Measurements from ENCODE around the gene OPRL1. TPM values are rescaled to one million over a fixed set of nuclear protein-coding genes. Genes with fewer than 3 reads are reported as not detected.

OPRL1 gene
- polyA plus RNA-seq, 3 donors: 7.0 to 9.0 (median 8.8) TPM

GRCh38 chr20:64057628-64058498 is 22.0 kb upstream of the OPRL1 start:
- H3K27ac Mint-ChIP-seq: no peak overlapping the region
- H3K4me1 Mint-ChIP-seq: peaks cover 26% of the 10 kb centered on the region
- TF ChIP-seq CTCF (IDR thresholded peaks at IDR 0.05): peak; percentile 93
- H3K4me1 ChIP-seq (ENCODE audit: control insufficient read depth in 1 of 2, insufficient read depth in 2 of 2, low read length in 2 of 2): peaks cover 16 to 22% of the 10 kb centered on the region in 2 donors
- DNase-seq: peak; percentile 32 to 50 (median 47)
- 41% methylated on average over 29 of the region's 33 CpGs for WGBS (ENCODE audit: insufficient coverage)
- peaks cover 0 to 3% (median 0%) of the 10 kb centered on the region in 7 donors for H3K9me3 Mint-ChIP-seq
- H3K4me2 ChIP-seq (replicated peaks; ENCODE audit: extremely low read depth, low read length, poor library complexity, severe bottlenecking): peak overlapping the region; percentile 28
- no peak overlapping the region for H3K27ac ChIP-seq (ENCODE audit: low read depth in 1 of 2, low read length in 2 of 2)
- H3K36me3 Mint-ChIP-seq: peaks cover 0 to 3% of the 10 kb centered on the region in 2 donors
- H3K79me2 ChIP-seq (ENCODE audit: insufficient read depth, low read length): no peaks in the 10 kb centered on the region
- no peak overlapping the region for H3K4me3 ChIP-seq (replicated peaks in 1 of 3; ENCODE audit: low read depth in 2 of 3, low read length in 3 of 3)
- no peak overlapping the region for H3K9ac ChIP-seq (ENCODE audit: insufficient read depth, low read length, poor library complexity, severe bottlenecking)
- H3K9me3 ChIP-seq (replicated peaks in 1 of 2; ENCODE audit: control insufficient read depth in 1 of 2, insufficient read depth in 1 of 2, low read length in 2 of 2): no peaks in the 10 kb centered on the region
- peak overlapping the region; percentile 47 to 79 for H3K4me3 Mint-ChIP-seq
- no peaks in the 10 kb centered on the region for H3K36me3 ChIP-seq (replicated peaks in 1 of 2; ENCODE audit: control insufficient read depth in 1 of 2, insufficient read depth in 2 of 2, low read length in 2 of 2)
- peaks cover 0 to 34% of the 10 kb centered on the region in 2 donors for H3K27me3 ChIP-seq (ENCODE audit: control insufficient read depth in 2 of 2, insufficient read depth in 2 of 2, low read length in 2 of 2)
- H4K20me1 ChIP-seq (ENCODE audit: insufficient read depth, low read length): no peaks in the 10 kb centered on the region
- H2AFZ ChIP-seq (ENCODE audit: insufficient read depth, low read depth, low read length, poor library complexity, severe bottlenecking): no peak overlapping the region
- peaks cover 26 to 52% (median 36%) of the 10 kb centered on the region in 3 donors for H3K27me3 Mint-ChIP-seq (ENCODE audit: low read depth in 3 of 3)
- intact Hi-C loops (cut with micrococcal nuclease): no loop called here

- Histone ChIP-seq H3K27me3 (ENCODE audit: control insufficient read depth in 2 of 2, insufficient read depth in 2 of 2, low read length in 2 of 2) (peaks cover 0 to 32% of the 10 kb centered on the region in 2 donors), H3K4me2 (replicated peaks; ENCODE audit: extremely low read depth, low read length, poor library complexity, severe bottlenecking) (no peak overlapping the region), H3K9ac (ENCODE audit: insufficient read depth, low read length, poor library complexity, severe bottlenecking) (no peak overlapping the region), H3K4me3 (replicated peaks in 1 of 3; ENCODE audit: low read depth in 2 of 3, low read length in 3 of 3) (no peak overlapping the region), H3K4me1 (ENCODE audit: control insufficient read depth in 1 of 2, insufficient read depth in 2 of 2, low read length in 2 of 2) (peaks cover 19 to 26% of the 10 kb centered on the region in 2 donors), H3K9me3 (replicated peaks in 1 of 2; ENCODE audit: control insufficient read depth in 1 of 2, insufficient read depth in 1 of 2, low read length in 2 of 2) (no peaks in the 10 kb centered on the region), H3K36me3 (replicated peaks in 1 of 2; ENCODE audit: control insufficient read depth in 1 of 2, insufficient read depth in 2 of 2, low read length in 2 of 2) (no peaks in the 10 kb centered on the region), H3K27ac (ENCODE audit: low read depth in 1 of 2, low read length in 2 of 2) (no peak overlapping the region), H4K20me1 (ENCODE audit: insufficient read depth, low read length) (no peaks in the 10 kb centered on the region), H2AFZ (ENCODE audit: insufficient read depth, low read depth, low read length, poor library complexity, severe bottlenecking) (no peak overlapping the region), H3K79me2 (ENCODE audit: insufficient read depth, low read length) (no peaks in the 10 kb centered on the region)
- Mint-ChIP-seq H3K27me3 (ENCODE audit: low read depth in 3 of 3) (peaks cover 21 to 46% (median 32%) of the 10 kb centered on the region in 3 donors), H3K4me1 (peaks cover 26% of the 10 kb centered on the region), H3K9me3 (peaks cover 0 to 3% (median 0%) of the 10 kb centered on the region in 7 donors), H3K36me3 (no peaks in the 10 kb centered on the region), H3K4me3 (no peak overlapping the region), H3K27ac (no peak overlapping the region)
- 89% methylated on average over 12 of the region's 12 CpGs for WGBS (ENCODE audit: insufficient coverage)
- no peak for DNase-seq
- TF ChIP-seq CTCF (IDR thresholded peaks at IDR 0.05): no peak
- intact Hi-C loops (cut with micrococcal nuclease): no loop called here
Measured at GRCh38 chr20:64058536-64058935, 21.3 kb upstream of the OPRL1 start.

Measured in CD14-positive monocyte (primary cell).